Measurements from ENCODE around the gene CPNE9. TPM values are rescaled to one million over a fixed set of nuclear protein-coding genes. Genes with fewer than 3 reads are reported as not detected.

CPNE9 gene
- total RNA-seq, 1 donor from 2014 or later, result 54.6 TPM

DNA sequence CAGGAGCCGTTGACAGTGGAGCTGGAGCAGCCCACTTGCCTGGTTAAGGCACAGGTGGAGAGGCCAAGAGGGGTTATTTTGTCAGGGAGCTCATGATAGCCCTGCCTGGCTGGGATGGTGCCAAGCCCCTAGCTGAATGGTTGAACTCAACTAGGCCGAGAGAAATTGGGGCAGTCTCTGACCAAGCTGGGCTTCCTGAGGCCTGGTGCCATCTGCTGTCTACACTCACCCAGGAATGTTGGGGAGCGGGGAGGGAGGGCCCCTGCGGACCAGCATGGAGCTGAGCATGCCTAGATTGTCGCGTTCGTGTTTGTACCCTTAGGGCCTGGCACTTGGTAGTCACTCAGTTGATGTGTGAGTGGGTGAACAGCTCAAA, 29.1 kb downstream of the CPNE9 start:
- H3K27me3 Mint-ChIP-seq (ENCODE audit: unreplicated experiment), result peaks cover 12% of the 10 kb centered on the region
- peak overlapping the region; percentile 69 for H3K27ac Mint-ChIP-seq (ENCODE audit: unreplicated experiment)
- no peak for DNase-seq
- no peaks in the 10 kb centered on the region for H3K36me3 Mint-ChIP-seq (ENCODE audit: unreplicated experiment)
- TF ChIP-seq CTCF (IDR thresholded peaks at IDR 0.05; ENCODE audit: partially characterized antibody, unreplicated experiment), result no peak
- H3K9me3 Mint-ChIP-seq (ENCODE audit: unreplicated experiment), result peaks cover 14% of the 10 kb centered on the region
- H3K4me3 Mint-ChIP-seq (ENCODE audit: unreplicated experiment), result peak overlapping the region; percentile 95
- H3K4me1 Mint-ChIP-seq (ENCODE audit: low read depth, unreplicated experiment), result peaks cover 16% of the 10 kb centered on the region

- H3K36me3 Mint-ChIP-seq (ENCODE audit: unreplicated experiment), result peaks cover 5% of the 10 kb centered on the region
- H3K4me3 Mint-ChIP-seq (ENCODE audit: unreplicated experiment), result no peak overlapping the region
Measured at GRCh38 chr3:9736831-9737230, 33.2 kb downstream of the CPNE9 start.

DNA sequence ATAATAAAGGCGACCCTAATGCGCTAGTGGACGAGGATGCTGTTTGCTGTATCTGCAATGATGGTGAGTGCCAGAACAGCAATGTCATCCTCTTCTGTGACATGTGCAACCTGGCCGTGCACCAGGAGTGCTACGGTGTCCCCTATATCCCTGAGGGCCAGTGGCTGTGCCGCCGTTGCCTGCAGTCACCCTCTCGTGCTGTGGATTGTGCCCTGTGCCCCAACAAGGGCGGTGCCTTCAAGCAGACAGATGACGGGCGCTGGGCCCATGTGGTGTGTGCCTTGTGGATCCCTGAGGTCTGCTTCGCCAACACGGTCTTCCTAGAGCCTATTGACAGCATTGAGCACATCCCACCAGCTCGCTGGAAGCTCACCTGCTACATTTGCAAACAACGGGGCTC, 35.5 kb downstream of the CPNE9 start:
- no peaks in the 10 kb centered on the region for H3K9me3 Mint-ChIP-seq (ENCODE audit: unreplicated experiment)
- no peaks in the 10 kb centered on the region for H3K4me1 Mint-ChIP-seq (ENCODE audit: low read depth, unreplicated experiment)
- H3K27me3 Mint-ChIP-seq (ENCODE audit: unreplicated experiment), result peaks cover 4% of the 10 kb centered on the region
- no peak overlapping the region for H3K4me3 Mint-ChIP-seq (ENCODE audit: unreplicated experiment)
- peaks cover 5% of the 10 kb centered on the region for H3K36me3 Mint-ChIP-seq (ENCODE audit: unreplicated experiment)
- no peak for TF ChIP-seq CTCF (IDR thresholded peaks at IDR 0.05; ENCODE audit: partially characterized antibody, unreplicated experiment)
- DNase-seq, result no peak
- no peak overlapping the region for H3K27ac Mint-ChIP-seq (ENCODE audit: unreplicated experiment)

More at GRCh38 chr3:9736831-9737230, 33.2 kb downstream of the CPNE9 start:
- Mint-ChIP-seq H3K27me3 (ENCODE audit: unreplicated experiment) (peaks cover 10% of the 10 kb centered on the region), H3K4me1 (ENCODE audit: low read depth, unreplicated experiment) (peaks cover 14% of the 10 kb centered on the region), H3K27ac (ENCODE audit: unreplicated experiment) (no peak overlapping the region), H3K9me3 (ENCODE audit: unreplicated experiment) (peaks cover 3% of the 10 kb centered on the region)
- TF ChIP-seq CTCF (IDR thresholded peaks at IDR 0.05; ENCODE audit: partially characterized antibody, unreplicated experiment), result no peak
- no peak for DNase-seq

DNA sequence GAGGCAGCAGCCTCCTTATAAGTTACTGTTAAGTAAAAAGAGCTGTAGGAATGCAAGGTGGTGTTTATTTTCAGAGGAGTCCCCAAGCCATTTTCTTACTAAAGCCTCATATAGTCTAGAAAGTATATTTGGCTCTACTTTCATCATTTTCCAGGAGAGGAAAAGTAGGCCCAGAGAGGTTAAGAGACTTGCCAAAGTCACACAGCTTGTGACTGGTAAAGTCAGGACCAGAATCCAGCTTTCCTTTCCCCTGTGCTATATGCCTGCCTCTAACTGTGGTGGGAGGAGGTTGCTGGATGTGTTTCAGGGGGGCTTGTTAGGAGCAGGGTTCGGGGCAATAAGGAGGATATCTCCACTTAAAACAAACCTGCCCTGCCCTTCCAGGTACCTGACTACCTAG, 38.9 kb downstream of the CPNE9 start:
- Mint-ChIP-seq H3K36me3 (ENCODE audit: unreplicated experiment) (peaks cover 5% of the 10 kb centered on the region), H3K4me1 (ENCODE audit: low read depth, unreplicated experiment) (no peaks in the 10 kb centered on the region), H3K9me3 (ENCODE audit: unreplicated experiment) (no peaks in the 10 kb centered on the region), H3K27me3 (ENCODE audit: unreplicated experiment) (peaks cover 2% of the 10 kb centered on the region), H3K4me3 (ENCODE audit: unreplicated experiment) (no peak overlapping the region), H3K27ac (ENCODE audit: unreplicated experiment) (no peak overlapping the region)
- TF ChIP-seq CTCF (IDR thresholded peaks at IDR 0.05; ENCODE audit: partially characterized antibody, unreplicated experiment), result no peak
- DNase-seq, result no peak

DNA sequence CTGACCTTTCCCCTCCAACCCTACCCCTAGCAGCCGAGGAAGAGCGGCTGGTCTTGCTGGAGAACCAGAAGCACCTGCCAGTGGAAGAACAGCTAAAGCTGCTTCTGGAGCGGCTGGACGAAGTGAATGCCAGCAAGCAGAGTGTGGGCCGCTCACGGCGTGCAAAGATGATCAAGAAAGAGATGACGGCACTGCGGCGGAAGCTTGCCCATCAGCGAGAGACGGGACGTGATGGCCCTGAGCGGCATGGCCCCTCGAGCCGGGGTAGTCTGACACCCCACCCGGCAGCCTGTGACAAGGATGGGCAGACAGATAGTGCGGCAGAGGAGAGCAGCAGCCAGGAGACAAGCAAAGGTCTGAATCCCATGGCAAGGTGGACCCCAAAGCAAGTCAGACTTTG, 39.9 kb downstream of the CPNE9 start:
- Mint-ChIP-seq H3K27me3 (ENCODE audit: unreplicated experiment) (peaks cover 4% of the 10 kb centered on the region), H3K9me3 (ENCODE audit: unreplicated experiment) (peaks cover under 1% of the 10 kb centered on the region), H3K4me1 (ENCODE audit: low read depth, unreplicated experiment) (no peaks in the 10 kb centered on the region), H3K27ac (ENCODE audit: unreplicated experiment) (no peak overlapping the region), H3K4me3 (ENCODE audit: unreplicated experiment) (no peak overlapping the region), H3K36me3 (ENCODE audit: unreplicated experiment) (peaks cover 5% of the 10 kb centered on the region)
- no peak for DNase-seq
- TF ChIP-seq CTCF (IDR thresholded peaks at IDR 0.05; ENCODE audit: partially characterized antibody, unreplicated experiment), result no peak

Measured in glutamatergic neuron (in vitro differentiated cells).